Endothelial cell (in vitro differentiated cells): ENCODE data around the gene RRM2. TPM values are rescaled to one million over a fixed set of nuclear protein-coding genes. Genes with fewer than 3 reads are reported as not detected.

Experiments
- DNase-seq: peaks from one replicate; pipeline ENCODE4 v3.0.0; 2021; ENCODE audit warnings: low spot score
- H3K27ac Mint-ChIP-seq: one replicate; pipeline ENCODE4 v1.8.0; 2021; ENCODE audit warnings: mixed read lengths, inconsistent platforms; ENCODE audit not compliant: unreplicated experiment
- H3K27me3 Mint-ChIP-seq: one replicate; pipeline ENCODE4 v1.8.0; 2021; ENCODE audit warnings: mild to moderate bottlenecking, moderate library complexity, mixed read lengths, inconsistent platforms; ENCODE audit not compliant: unreplicated experiment
- H3K36me3 Mint-ChIP-seq: one replicate; pipeline ENCODE4 v1.8.0; 2021; ENCODE audit warnings: mild to moderate bottlenecking, low read depth, mixed read lengths, inconsistent platforms; ENCODE audit not compliant: unreplicated experiment
- H3K4me1 Mint-ChIP-seq: one replicate; pipeline ENCODE4 v1.8.0; 2021; ENCODE audit warnings: mild to moderate bottlenecking, mixed read lengths, inconsistent platforms; ENCODE audit not compliant: unreplicated experiment
- H3K4me3 Mint-ChIP-seq: one replicate; pipeline ENCODE4 v1.8.0; 2021; ENCODE audit warnings: mild to moderate bottlenecking, mixed read lengths, inconsistent platforms; ENCODE audit not compliant: unreplicated experiment
- H3K9me3 Mint-ChIP-seq: one replicate; pipeline ENCODE4 v1.8.0; 2021; ENCODE audit warnings: mixed read lengths, inconsistent platforms; ENCODE audit not compliant: unreplicated experiment
- CTCF ChIP-seq: fragments of 200-600 bp; sonication (generic); IDR thresholded peaks from one replicate; pipeline ENCODE4 v1.5.0; 2021; ENCODE audit warnings: antibody characterized with exemption; ENCODE audit not compliant: unreplicated experiment
- total RNA-seq: library from RNA; stranded (reverse); fragmentation: NEBNext Ultra II Directional; extraction: Animal tissue kit (Norgen Biotek cat#: 25700); gene quantifications from one replicate; pipeline ENCODE4 v1.2.1, GENCODE V29; 2021; ENCODE audit not compliant: unreplicated experiment

The RRM2 gene
- total RNA-seq, 1 donor from 2014 or later, result 18.7 TPM

GRCh38 chr2:10174173-10174572, 51.6 kb downstream of the RRM2 start:
- Mint-ChIP-seq H3K27ac (no peak overlapping the region), H3K36me3 (no peaks in the 10 kb centered on the region), H3K9me3 (no peaks in the 10 kb centered on the region), H3K4me1 (no peaks in the 10 kb centered on the region), H3K4me3 (no peak overlapping the region), H3K27me3 (peaks cover 5% of the 10 kb centered on the region)
- TF ChIP-seq CTCF, result no peak
- DNase-seq, result no peak

GRCh38 chr2:10175441-10175840, 52.9 kb downstream of the RRM2 start:
- TF ChIP-seq CTCF, result no peak
- no peaks in the 10 kb centered on the region for H3K36me3 Mint-ChIP-seq
- no peak overlapping the region for H3K4me3 Mint-ChIP-seq
- H3K27ac Mint-ChIP-seq, result no peak overlapping the region
- no peaks in the 10 kb centered on the region for H3K9me3 Mint-ChIP-seq
- no peaks in the 10 kb centered on the region for H3K4me1 Mint-ChIP-seq
- no peak for DNase-seq
- peaks cover 5% of the 10 kb centered on the region for H3K27me3 Mint-ChIP-seq

- H3K27me3 Mint-ChIP-seq, result peaks cover 3% of the 10 kb centered on the region
- TF ChIP-seq CTCF, result no peak
- H3K36me3 Mint-ChIP-seq, result no peaks in the 10 kb centered on the region
- no peaks in the 10 kb centered on the region for H3K9me3 Mint-ChIP-seq
- H3K4me1 Mint-ChIP-seq, result no peaks in the 10 kb centered on the region
- H3K27ac Mint-ChIP-seq, result no peak overlapping the region
- DNase-seq, result no peak
- no peak overlapping the region for H3K4me3 Mint-ChIP-seq
Measured at GRCh38 chr2:10178751-10179150, 56.2 kb downstream of the RRM2 start.

GRCh38 chr2:10179422-10179821, 56.9 kb downstream of the RRM2 start:
- no peak overlapping the region for H3K27ac Mint-ChIP-seq
- DNase-seq, result no peak
- H3K9me3 Mint-ChIP-seq, result no peaks in the 10 kb centered on the region
- H3K4me3 Mint-ChIP-seq, result no peak overlapping the region
- no peak for TF ChIP-seq CTCF
- no peaks in the 10 kb centered on the region for H3K36me3 Mint-ChIP-seq
- no peaks in the 10 kb centered on the region for H3K4me1 Mint-ChIP-seq
- no peaks in the 10 kb centered on the region for H3K27me3 Mint-ChIP-seq

GRCh38 chr2:10180229-10180628, 57.7 kb downstream of the RRM2 start:
- H3K4me3 Mint-ChIP-seq, result no peak overlapping the region
- DNase-seq, result no peak
- no peaks in the 10 kb centered on the region for H3K9me3 Mint-ChIP-seq
- H3K4me1 Mint-ChIP-seq, result no peaks in the 10 kb centered on the region
- TF ChIP-seq CTCF, result no peak
- no peak overlapping the region for H3K27ac Mint-ChIP-seq
- no peaks in the 10 kb centered on the region for H3K27me3 Mint-ChIP-seq
- H3K36me3 Mint-ChIP-seq, result no peaks in the 10 kb centered on the region

Other genes with a start within 250 kb of the RRM2 start
- 1.7 TPM for gene GRHL1, start 171.0 kb upstream of the RRM2 start, total RNA-seq
- gene KLF11, start 79.2 kb upstream of the RRM2 start, total RNA-seq, result 8.2 TPM
- 7.3 TPM for gene CYS1, start 42.3 kb upstream of the RRM2 start, total RNA-seq
- 34.6 TPM for gene HPCAL1, start 180.2 kb downstream of the RRM2 start, total RNA-seq